GM19463 (cell line): ENCODE results near the gene ADAR.

ENCODE experiments used
- ATAC-seq: cut with Tn5 transposase; IDR thresholded peaks from one replicate; pipeline ENCODE4 v1.9.1; 2021; ENCODE audit warnings: mild to moderate bottlenecking, moderate library complexity; ENCODE audit not compliant: unreplicated experiment

Gene ADAR

GRCh38 chr1:154533952-154534844 lies 73.8 kb downstream of the ADAR start:
- no peak for ATAC-seq
